OCI-LY7 (cell line): Measurements from ENCODE around the gene PTPMT1. TPM values are rescaled to one million over a fixed set of nuclear protein-coding genes. Genes with fewer than 3 reads are reported as not detected.

ENCODE experiments used
- BruUV-seq: library from RNA; stranded (reverse); fragments of 400-500 nt; replicated peaks from 2 replicates; lab custom pipeline; 2021; lab: Mats Ljungman, UMichigan
- CTCF ChIA-PET: fragments of 300-600 bp; sonication (Branson Sonifier 250); formaldehyde crosslinking; loops from one replicate; lab custom pipeline; 2022; ENCODE audit warnings: antibody characterized with exemption; ENCODE audit not compliant: unreplicated experiment; lab: Charles Lee
- POLR2A ChIA-PET: fragments of 300-600 bp; sonication (Branson Sonifier 250); formaldehyde crosslinking; loops from one replicate; lab custom pipeline; 2022; ENCODE audit warnings: antibody characterized with exemption; lab: Charles Lee
- DNase-seq: peaks from one replicate; pipeline ENCODE4 v3.0.0-alpha.2; 2015; ENCODE audit warnings: low spot score
- H2AFZ ChIP-seq: fragments of 200-600 bp; sonication (generic), shearing (Covaris generic); 2 replicates; pipeline ENCODE4 v1.6.1; 2014; ENCODE audit warnings: mild to moderate bottlenecking, antibody characterized with exemption, low read length, moderate library complexity
- H3K27ac ChIP-seq: fragments of 200-600 bp; sonication (generic); 2 replicates; pipeline ENCODE4 v1.5.1; 2014; ENCODE audit warnings: mixed run types, low read depth, mild to moderate bottlenecking, moderate library complexity, low read length, inconsistent platforms; ENCODE audit not compliant: poor library complexity, severe bottlenecking
- H3K36me3 ChIP-seq: fragments of 200-600 bp; sonication (generic); 2 replicates; pipeline ENCODE4 v1.6.1; 2014; ENCODE audit warnings: mild to moderate bottlenecking, antibody characterized with exemption, low read length, moderate library complexity, mixed read lengths; ENCODE audit not compliant: insufficient read depth
- H3K4me1 ChIP-seq: fragments of 200-600 bp; sonication (generic); 2 replicates; pipeline ENCODE4 v1.5.1; 2014; ENCODE audit warnings: mild to moderate bottlenecking, low read length; ENCODE audit not compliant: insufficient read depth, poor library complexity, severe bottlenecking
- H3K4me2 ChIP-seq: fragments of 200-600 bp; sonication (generic); 2 replicates; pipeline ENCODE4 v1.6.1; 2014; ENCODE audit warnings: mild to moderate bottlenecking, low read length
- H3K4me3 ChIP-seq: fragments of 200-600 bp; sonication (generic); 2 replicates; pipeline ENCODE4 v1.5.1; 2014; ENCODE audit warnings: mild to moderate bottlenecking, low read depth, low read length; ENCODE audit not compliant: poor library complexity, severe bottlenecking
- H3K79me2 ChIP-seq: fragments of 200-600 bp; sonication (generic); 2 replicates; pipeline ENCODE4 v1.6.1; 2016; ENCODE audit warnings: low read depth, mild to moderate bottlenecking, low read length, moderate library complexity, mixed read lengths; ENCODE audit not compliant: insufficient read depth
- H3K9me2 ChIP-seq: fragments of 200-600 bp; sonication (generic); 2 replicates; pipeline ENCODE4 v1.6.1; 2016; ENCODE audit warnings: mild to moderate bottlenecking, low read length, mixed read lengths; ENCODE audit not compliant: insufficient read depth
- H3K9me3 ChIP-seq: fragments of 200-600 bp; sonication (generic); 2 replicates; pipeline ENCODE4 v1.6.1; 2014; ENCODE audit warnings: mild to moderate bottlenecking, mixed run types, low read length, mixed read lengths
- H4K20me1 ChIP-seq: fragments of 200-600 bp; sonication (generic); 2 replicates; pipeline ENCODE4 v1.6.1; 2014; ENCODE audit warnings: mild to moderate bottlenecking, antibody characterized with exemption, low read length, moderate library complexity, mixed read lengths; ENCODE audit not compliant: insufficient read depth
- CTCF ChIP-seq: fragments of 200-600 bp; sonication (generic); conservative IDR thresholded peaks from 2 replicates; pipeline ENCODE4 v1.5.1; 2014; ENCODE audit warnings: mild to moderate bottlenecking, antibody characterized with exemption, low read length, moderate library complexity, mixed read lengths
- EZH2phosphoT487 ChIP-seq: fragments of 200-600 bp; sonication (generic); IDR thresholded peaks from 2 replicates; pipeline ENCODE4 v1.6.1; 2018; ENCODE audit warnings: low read depth, borderline replicate concordance, mild to moderate bottlenecking, mixed run types, antibody characterized with exemption, low read length, moderate library complexity, mixed read lengths
- intact Hi-C: fragments of 100-400 bp; cut with micrococcal nuclease; formaldehyde crosslinking; loops from one replicate; pipeline ENCODE4 v1.10.0; 2022; ENCODE audit not compliant: unreplicated experiment
- total RNA-seq, 2 experiments: library from RNA; depleted of rRNA in 1 of 2; stranded (reverse); fragments of >200 nt in 1 of 2; shearing (Covaris generic) in 1 of 2; gene quantifications; 2 replicates each; pipeline ENCODE4 v1.2.3, GENCODE V29; 2014 to 2022

PTPMT1 gene
- total RNA-seq, 2 experiments from 2014 or later, result 27.6 to 52.6 TPM

- TF ChIP-seq CTCF, result no peak
- no peak for TF ChIP-seq EZH2phosphoT487
- ChIA-PET CTCF (no interaction called here), POLR2A (interaction anchor here (1.0 to 1.3 kb wide), 3 partner anchors 8 to 37 kb away, joined by 3 to 13 read pairs (median 4); partner anchors contain the start of genes KBTBD4 and NDUFS3)
Observed at GRCh38 chr11:47592251-47592650, 26.9 kb downstream of the PTPMT1 start.

GRCh38 chr11:47592970-47593369 lies 27.6 kb downstream of the PTPMT1 start:
- H3K4me2 ChIP-seq, result no peak overlapping the region
- DNase-seq, result no peak
- H3K79me2 ChIP-seq, result no peaks in the 10 kb centered on the region
- intact Hi-C loops, result no loop called here
- no peak for TF ChIP-seq EZH2phosphoT487
- TF ChIP-seq CTCF, result no peak
- no peaks in the 10 kb centered on the region for H3K9me3 ChIP-seq
- no peaks in the 10 kb centered on the region for H3K9me2 ChIP-seq
- H3K36me3 ChIP-seq, result no peaks in the 10 kb centered on the region
- no TSS peak for BruUV-seq
- H3K27ac ChIP-seq, result no peak overlapping the region
- POLR2A ChIA-PET, result interaction anchor here (0.6 to 1.0 kb wide), 3 partner anchors 36 to 472 kb away, joined by 3 to 4 read pairs (median 3); no protein-coding TSS in a partner anchor
- CTCF ChIA-PET, result no interaction called here
- no peaks in the 10 kb centered on the region for H4K20me1 ChIP-seq
- H3K4me3 ChIP-seq, result no peak overlapping the region
- no peak overlapping the region for H2AFZ ChIP-seq
- H3K4me1 ChIP-seq, result peaks cover 6% of the 10 kb centered on the region

More at GRCh38 chr11:47592251-47592650, 26.9 kb downstream of the PTPMT1 start:
- intact Hi-C loops, result no loop called here
- no peaks in the 10 kb centered on the region for H3K9me3 ChIP-seq
- H3K4me3 ChIP-seq, result no peak overlapping the region
- no peak for DNase-seq
- no peaks in the 10 kb centered on the region for H4K20me1 ChIP-seq
- BruUV-seq, result no TSS peak
- H3K79me2 ChIP-seq, result no peaks in the 10 kb centered on the region
- no peaks in the 10 kb centered on the region for H3K9me2 ChIP-seq
- H3K4me2 ChIP-seq, result no peak overlapping the region
- no peaks in the 10 kb centered on the region for H3K36me3 ChIP-seq
- H3K27ac ChIP-seq, result no peak overlapping the region
- H3K4me1 ChIP-seq, result peaks cover 6% of the 10 kb centered on the region
- H2AFZ ChIP-seq, result no peak overlapping the region

GRCh38 chr11:47593492-47593933 lies 28.1 kb downstream of the PTPMT1 start:
- no peak for DNase-seq
- ChIA-PET POLR2A (interaction anchor here (0.6 kb wide), 2 partner anchors 37 to 343 kb away, joined by 3 read pairs; no protein-coding TSS in a partner anchor), CTCF (no interaction called here)
- TF ChIP-seq CTCF (no peak), EZH2phosphoT487 (no peak)
- H3K27ac ChIP-seq, result no peak overlapping the region
- no peaks in the 10 kb centered on the region for H3K9me2 ChIP-seq
- no peaks in the 10 kb centered on the region for H3K36me3 ChIP-seq
- H3K4me3 ChIP-seq, result no peak overlapping the region
- H2AFZ ChIP-seq, result no peak overlapping the region
- H3K79me2 ChIP-seq, result no peaks in the 10 kb centered on the region
- intact Hi-C loops, result no loop called here
- H3K9me3 ChIP-seq, result no peaks in the 10 kb centered on the region
- no peak overlapping the region for H3K4me2 ChIP-seq
- no TSS peak for BruUV-seq
- peaks cover 6% of the 10 kb centered on the region for H3K4me1 ChIP-seq
- H4K20me1 ChIP-seq, result no peaks in the 10 kb centered on the region
